HepG2 (cell line): ENCODE results near the gene LMAN1L. TPM values are rescaled to one million over a fixed set of nuclear protein-coding genes. Genes with fewer than 3 reads are reported as not detected.

Experiments
- ATAC-seq: fragments of 200-7000 bp; cut with Tn5 transposase; 3 replicates; pipeline ENCODE4 v1.9.1; 2020; ENCODE audit warnings: mild to moderate bottlenecking, moderate library complexity
- BruUV-seq: library from RNA; stranded (reverse); fragments of 400-500 nt; replicated peaks from 2 replicates; lab custom pipeline; 2021; lab: Mats Ljungman, UMichigan
- CTCF ChIA-PET: fragments of 300-600 bp; formaldehyde crosslinking; extraction: SDS; loops from one replicate; lab custom pipeline; 2021; ENCODE audit warnings: low total read pairs, inconsistent platforms, low intra/inter-chr PET ratio; lab: Yijun Ruan, JAX
- POLR2A ChIA-PET: fragments of 350-600 bp; sonication (Branson Sonifier 250); formaldehyde crosslinking; loops from one replicate; lab custom pipeline; 2020; ENCODE audit warnings: antibody characterized with exemption, inconsistent platforms; lab: Yijun Ruan, JAX
- DNase-seq: peaks from one replicate; pipeline ENCODE4 v3.0.0-alpha.2; 2015; ENCODE audit warnings: low spot score
- FAIRE-seq: peaks from 3 replicates; lab custom pipeline; 2011; peaks lifted over from hg19 to GRCh38; lab: Jason Lieb, UNC
- H2AFZ ChIP-seq: one replicate; pipeline ENCODE4 v1.6.1; 2011; ENCODE audit warnings: low read length, inconsistent platforms
- H3K27ac ChIP-seq: fragments of 300-600 bp; 3 replicates; pipeline ENCODE4 v1.8.0; 2011; ENCODE audit warnings: mixed run types, mild to moderate bottlenecking, mixed read lengths, low read length, inconsistent platforms; ENCODE audit not compliant: insufficient read depth; ENCODE audit errors: extremely low read length
- H3K27me3 ChIP-seq, 2 experiments: fragments of 200-600 bp in 1 of 2; 2 replicates in 1 of 2; 3 replicates in 1 of 2; pipeline versions ENCODE4 v1.6.0 to v1.8.0; 2011; ENCODE audit warnings: low read length in 2 of 2, mild to moderate bottlenecking in 2 of 2, moderate library complexity in 2 of 2, inconsistent platforms in 1 of 2; ENCODE audit not compliant: insufficient read depth in 2 of 2, control insufficient read depth in 1 of 2
- H3K36me3 ChIP-seq, 2 experiments: fragments of 200-600 bp in 1 of 2; replicated peaks in 1 of 2; 2 replicates in 1 of 2; 3 replicates in 1 of 2; pipeline versions ENCODE4 v1.5.1 to v1.8.0; 2011; ENCODE audit warnings: low read length in 2 of 2, inconsistent platforms in 1 of 2; ENCODE audit not compliant: insufficient read depth in 2 of 2, control insufficient read depth in 1 of 2
- H3K4me1 ChIP-seq: 2 replicates; pipeline ENCODE4 v1.5.1; 2012; ENCODE audit warnings: low read length, inconsistent platforms; ENCODE audit not compliant: insufficient read depth
- H3K4me2 ChIP-seq: 2 replicates; pipeline ENCODE4 v1.6.0; 2011; ENCODE audit warnings: low read depth, low read length, inconsistent platforms
- H3K4me3 ChIP-seq, 3 experiments: fragments of 200-600 bp in 1 of 3; sonication (generic), shearing (Covaris generic) in 1 of 3; replicated peaks in 1 of 3; 2 replicates each; pipeline ENCODE4 v1.5.1; 2011 to 2016; ENCODE audit warnings: low read length in 3 of 3, inconsistent platforms in 2 of 3, low read depth in 2 of 3, mild to moderate bottlenecking in 2 of 3, control low read depth in 1 of 3, mixed read lengths in 1 of 3; ENCODE audit not compliant: insufficient read depth in 1 of 3
- H3K79me2 ChIP-seq: one replicate; pipeline ENCODE4 v1.6.1; 2011; ENCODE audit warnings: low read length, inconsistent platforms; ENCODE audit not compliant: insufficient read depth
- H3K9ac ChIP-seq: 2 replicates; pipeline ENCODE4 v1.6.0; 2011; ENCODE audit warnings: mild to moderate bottlenecking, low read depth, low read length, inconsistent platforms; ENCODE audit not compliant: insufficient read depth
- H3K9me3 ChIP-seq: 2 replicates; pipeline ENCODE4 v1.5.1; 2012; ENCODE audit warnings: mild to moderate bottlenecking, low read length
- H4K20me1 ChIP-seq: 2 replicates; pipeline ENCODE4 v1.6.0; 2011; ENCODE audit warnings: inconsistent platforms, mild to moderate bottlenecking, low read length, moderate library complexity; ENCODE audit not compliant: insufficient read depth
- CSRNP1 ChIP-seq: sonication (generic); formaldehyde crosslinking; IDR thresholded peaks from 2 replicates; pipeline ENCODE4 v1.8.1; 2023; ENCODE audit warnings: mild to moderate bottlenecking, missing genetic modification reagents
- EHMT2 ChIP-seq: fragments of 200-600 bp; sonication (generic); IDR thresholded peaks from 2 replicates; pipeline ENCODE4 v1.7.0; 2017; ENCODE audit warnings: antibody characterized with exemption, low read depth, low read length, borderline replicate concordance
- ESRRA ChIP-seq: sonication (generic); formaldehyde crosslinking; IDR thresholded peaks from 2 replicates; pipeline ENCODE4 v1.5.1; 2020; ENCODE audit warnings: mild to moderate bottlenecking, low read depth, missing genetic modification reagents
- FOXO1 ChIP-seq: sonication (generic); formaldehyde crosslinking; IDR thresholded peaks from 2 replicates; pipeline ENCODE4 v1.4.0; 2020; ENCODE audit warnings: missing genetic modification reagents
- MTA1 ChIP-seq: sonication (generic); formaldehyde crosslinking; IDR thresholded peaks from 2 replicates; pipeline ENCODE4 v1.4.0; 2020; ENCODE audit warnings: missing genetic modification reagents, mild to moderate bottlenecking, borderline replicate concordance
- RBM22 ChIP-seq: fragments of 200-400 bp; formaldehyde crosslinking; optimal IDR thresholded peaks from 2 replicates; pipeline ENCODE3; 2017; ENCODE audit warnings: mild to moderate bottlenecking, low read length, moderate library complexity
- RXRA ChIP-seq: sonication (generic); formaldehyde crosslinking; IDR thresholded peaks from 2 replicates; pipeline ENCODE4 v1.5.1; 2020; ENCODE audit warnings: missing genetic modification reagents
- STAG1 ChIP-seq: sonication (generic); formaldehyde crosslinking; IDR thresholded peaks from 2 replicates; pipeline ENCODE4 v1.4.0; 2020; ENCODE audit warnings: missing genetic modification reagents
- TFDP2 ChIP-seq: sonication (generic); formaldehyde crosslinking; IDR thresholded peaks from 2 replicates; pipeline ENCODE4 v1.4.0; 2020; ENCODE audit warnings: missing genetic modification reagents
- TMF1 ChIP-seq: sonication (generic); formaldehyde crosslinking; IDR thresholded peaks from 2 replicates; pipeline ENCODE4 v1.8.1; 2022; ENCODE audit warnings: low read depth, missing genetic modification reagents
- ZBTB7A ChIP-seq: sonication (generic); formaldehyde crosslinking; IDR thresholded peaks from 2 replicates; pipeline ENCODE4 v1.8.0; 2022; ENCODE audit warnings: mild to moderate bottlenecking, missing genetic modification reagents
- ZNF34 ChIP-seq: sonication (generic); formaldehyde crosslinking; IDR thresholded peaks from 2 replicates; pipeline ENCODE4 v1.4.0; 2020; ENCODE audit warnings: mild to moderate bottlenecking, missing genetic modification reagents, borderline replicate concordance
- ZNF546 ChIP-seq: sonication (generic); formaldehyde crosslinking; conservative IDR thresholded peaks from 2 replicates; pipeline ENCODE4 v1.8.1; 2023; ENCODE audit warnings: mild to moderate bottlenecking, missing genetic modification reagents
- ZNF687 ChIP-seq: sonication (generic); formaldehyde crosslinking; IDR thresholded peaks from 2 replicates; pipeline ENCODE4 v1.5.1; 2020; ENCODE audit warnings: mild to moderate bottlenecking, missing genetic modification reagents, moderate library complexity
- ZNF776 ChIP-seq: sonication (generic); formaldehyde crosslinking; IDR thresholded peaks from 2 replicates; pipeline ENCODE4 v1.4.0; 2020; ENCODE audit warnings: mild to moderate bottlenecking, missing genetic modification reagents
- ZNF782 ChIP-seq: sonication (generic); formaldehyde crosslinking; IDR thresholded peaks from 2 replicates; pipeline ENCODE4 v1.4.0; 2020; ENCODE audit warnings: missing genetic modification reagents, mild to moderate bottlenecking, borderline replicate concordance
- ZNF879 ChIP-seq: sonication (generic); formaldehyde crosslinking; IDR thresholded peaks from 2 replicates; pipeline ENCODE4 v1.8.1; 2023; ENCODE audit warnings: missing genetic modification reagents
- ZZZ3 ChIP-seq: sonication (generic); formaldehyde crosslinking; IDR thresholded peaks from 2 replicates; pipeline ENCODE4 v1.4.0; 2020; ENCODE audit warnings: missing genetic modification reagents, mild to moderate bottlenecking, borderline replicate concordance
- WGBS: methylation state at CpG from one replicate; pipeline ENCODE4 v1.1.6; 2017; ENCODE audit warnings: low lambda C conversion rate; 5-methylcytosine and 5-hydroxymethylcytosine counted together
- in situ Hi-C: cut with HindIII; loops from 2 replicates; pipeline ENCODE4 v1.10.0; 2017; ENCODE audit warnings: low pct_unique_long_range_greater_than_20kb; ENCODE audit not compliant: extremely low pct_ligation_motif_present
- intact Hi-C: fragments of 100-400 bp; cut with micrococcal nuclease; formaldehyde crosslinking; loops from one replicate; pipeline ENCODE4 v1.10.0; 2022; ENCODE audit not compliant: unreplicated experiment
- polyA plus RNA-seq, 8 experiments: library from polyadenylated mRNA; depleted of rRNA in 3 of 8; stranded (reverse) in 7 of 8; unstranded in 1 of 8; fragments of >200 nt; fragmentation: Illumina TruSeq in 4 of 8; extraction: Trizol in 4 of 8; gene quantifications; 2 replicates each; pipeline versions ENCODE4 v1.2.1 to v1.2.3, GENCODE V29; 2011 to 2016; ENCODE audit warnings: low read depth in 4 of 8, missing spikeins in 1 of 8, mixed read lengths in 1 of 8; ENCODE audit not compliant: insufficient read depth in 1 of 8
- total RNA-seq, 5 experiments: library from RNA; depleted of rRNA; stranded (reverse); fragments of >200 nt; fragmentation: Illumina TruSeq; extraction: Trizol; gene quantifications; 2 replicates each; pipeline ENCODE4 v1.2.3, GENCODE V29; 2016; ENCODE audit warnings: low read depth in 1 of 5

The LMAN1L gene
- total and polyA plus RNA-seq, 2 of the 13 experiments (the other 11 are each of a cell fraction or from before 2014, with no cell fraction given) = not detected

- ATAC-seq (peak; percentile 1; the same call in 2 of the 3 replicates), DNase-seq (no peak), FAIRE-seq (no peak)
- Histone ChIP-seq H3K4me3 (peak overlapping the region; percentile 66 to 84 (median 69); a peak in 5 of 6 replicates), H3K9ac (peak overlapping the region; percentile 78), H3K27me3 (no peaks in the 10 kb centered on the region), H3K79me2 (peaks cover 54% of the 10 kb centered on the region), H3K4me1 (peaks cover 69% of the 10 kb centered on the region), H3K36me3 (peaks cover 1 to 15% of the 10 kb centered on the region in 2 experiments; a peak in 2 of 5 replicates), H3K9me3 (no peaks in the 10 kb centered on the region), H3K27ac (peak overlapping the region; percentile 19), H4K20me1 (peaks cover 14% of the 10 kb centered on the region), H2AFZ (no peak overlapping the region), H3K4me2 (peak overlapping the region; percentile 86)
- in situ Hi-C loops = loop anchor here (10.0 kb wide), 1 partner anchor 239 kb away; the partner anchor contains the start of gene ARID3B
- ChIA-PET POLR2A (interaction anchor here (1.4 to 3.5 kb wide), 4 partner anchors 9 to 152 kb away, joined by 4 to 21 read pairs (median 8); no protein-coding TSS in a partner anchor), CTCF (no interaction called here)
- WGBS = no CpG with 5 or more reads among the region's 3 CpGs
- intact Hi-C loops = loop anchor here (2.0 to 5.0 kb wide), 2 partner anchors 17 to 34 kb away; no protein-coding TSS in a partner anchor
- BruUV-seq = no TSS peak
- TF ChIP-seq ZNF546 (CRISPR knock-in tag) (0 out of 2 replicates have a peak, but pooled peaks have one; percentile 9), CSRNP1 (CRISPR knock-in tag) (no peak), ZNF776 (no peak), EHMT2 (no peak), ZNF782 (CRISPR knock-in tag) (0 out of 2 replicates have a peak, but pooled peaks have one; percentile 55), TFDP2 (CRISPR knock-in tag) (peak; percentile 2; the same call in 1 of the 2 replicates), RBM22 (no peak), ZNF687 (CRISPR knock-in tag) (peak; percentile 76), ZBTB7A (no peak), ZZZ3 (CRISPR knock-in tag) (0 out of 2 replicates have a peak, but pooled peaks have one; percentile 37), RXRA (no peak), ZNF34 (CRISPR knock-in tag) (peak; percentile 71; the same call in 1 of the 2 replicates), STAG1 (CRISPR knock-in tag) (0 out of 2 replicates have a peak, but pooled peaks have one; percentile 1), FOXO1 (0 out of 2 replicates have a peak, but pooled peaks have one; percentile 1), ESRRA (no peak), TMF1 (CRISPR knock-in tag) (no peak), MTA1 (0 out of 2 replicates have a peak, but pooled peaks have one; percentile 27), ZNF879 (CRISPR knock-in tag) (0 out of 2 replicates have a peak, but pooled peaks have one; percentile 15)
Observed at GRCh38 chr15:74783808-74784175, 28.8 kb upstream of the LMAN1L start.
